ENCODE data around the gene IL17REL.

IL17REL gene

GRCh38 chr22:50012211-50013181 is at the start of gene IL17REL:
IL17REL (minus strand) TSS chr22:50012765; CDS start chr22:50012646, 119 bp downstream.
- DNase-seq (ENCODE audit: low spot score) = no peak

DNA sequence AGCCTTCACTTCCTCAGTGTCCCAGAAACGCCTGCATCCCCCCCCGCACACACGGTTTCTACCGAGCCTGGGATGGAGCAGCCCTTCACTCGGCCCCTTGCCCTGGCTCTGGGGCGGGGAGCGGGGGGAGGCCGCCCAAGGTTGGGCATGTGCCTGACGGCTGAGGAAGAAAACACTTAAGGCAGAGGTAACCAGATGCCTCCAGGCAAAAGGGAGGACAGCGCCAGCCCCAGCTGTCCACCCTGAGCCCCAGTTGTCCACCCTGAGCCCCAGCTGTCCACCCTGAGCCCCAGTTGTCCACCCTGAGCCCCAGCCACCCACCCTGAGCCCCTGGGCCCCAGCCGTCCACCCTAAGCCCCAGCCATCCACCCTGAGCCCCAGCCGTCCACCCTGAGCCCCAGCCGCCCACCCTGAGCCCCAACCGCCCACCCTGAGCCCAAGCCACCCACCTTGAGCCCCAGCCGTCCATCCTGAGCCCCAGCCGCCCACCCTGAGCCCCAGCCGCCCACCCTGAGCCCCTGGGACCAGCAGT is 49.3 kb upstream of the IL17REL start:
- DNase-seq (ENCODE audit: low spot score) = no peak

DNA sequence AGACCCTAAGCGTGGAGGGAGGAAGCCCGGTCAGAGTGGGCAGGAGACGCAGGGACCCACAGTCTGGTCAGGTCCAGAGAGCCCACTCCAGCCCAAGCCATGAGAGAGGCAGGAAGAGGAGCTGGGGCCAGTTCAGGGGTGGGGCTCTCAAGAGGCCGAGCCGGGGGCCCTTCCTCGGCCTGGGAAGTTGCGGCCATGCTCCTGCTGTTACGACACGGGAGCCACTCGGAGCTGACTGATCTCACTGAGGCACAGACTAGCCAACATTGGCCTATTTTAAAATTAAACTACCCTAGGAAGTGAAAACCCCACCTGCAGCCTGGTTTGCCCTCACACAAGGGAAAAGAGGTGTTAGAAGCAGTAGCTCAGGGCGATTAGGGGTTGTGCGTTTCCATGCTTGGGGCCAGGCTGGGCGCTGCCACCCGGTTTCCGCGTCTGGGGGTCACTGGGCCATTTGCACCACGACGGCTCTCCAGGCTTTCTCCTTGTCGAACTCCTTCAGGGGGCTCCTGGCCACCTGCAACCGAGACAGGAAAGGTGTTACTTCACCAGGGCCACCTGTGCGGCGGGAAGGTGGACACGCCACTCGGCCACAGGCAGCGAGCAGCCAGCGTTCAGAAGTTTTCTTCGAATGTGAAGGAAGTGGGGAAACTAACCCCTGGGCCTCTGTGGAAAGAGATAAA is 48.7 kb upstream of the IL17REL start:
- DNase-seq (ENCODE audit: low spot score) = no peak

GRCh38 chr22:50060441-50061140 is 48.0 kb upstream of the IL17REL start:
- no peak for DNase-seq (ENCODE audit: low spot score)

DNA sequence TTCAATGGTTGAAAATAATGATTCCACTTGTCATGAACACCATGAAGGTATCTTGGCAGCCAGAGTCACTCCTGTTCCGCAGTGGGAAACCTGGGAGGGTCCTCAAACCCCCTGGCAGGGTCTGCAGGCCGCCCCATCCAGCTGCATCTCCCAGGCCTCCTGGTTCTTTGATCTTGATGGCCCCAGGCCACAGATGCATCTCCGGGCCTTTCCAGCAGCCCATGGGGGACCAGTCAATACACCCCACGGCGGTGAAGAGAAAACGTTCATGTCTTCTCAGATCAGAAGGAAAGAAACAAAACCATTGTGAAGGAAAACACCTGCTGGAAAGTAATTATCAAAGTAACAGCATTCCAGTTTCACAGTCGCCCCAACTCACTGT is 47.3 kb upstream of the IL17REL start:
- DNase-seq (ENCODE audit: low spot score) = no peak

DNA sequence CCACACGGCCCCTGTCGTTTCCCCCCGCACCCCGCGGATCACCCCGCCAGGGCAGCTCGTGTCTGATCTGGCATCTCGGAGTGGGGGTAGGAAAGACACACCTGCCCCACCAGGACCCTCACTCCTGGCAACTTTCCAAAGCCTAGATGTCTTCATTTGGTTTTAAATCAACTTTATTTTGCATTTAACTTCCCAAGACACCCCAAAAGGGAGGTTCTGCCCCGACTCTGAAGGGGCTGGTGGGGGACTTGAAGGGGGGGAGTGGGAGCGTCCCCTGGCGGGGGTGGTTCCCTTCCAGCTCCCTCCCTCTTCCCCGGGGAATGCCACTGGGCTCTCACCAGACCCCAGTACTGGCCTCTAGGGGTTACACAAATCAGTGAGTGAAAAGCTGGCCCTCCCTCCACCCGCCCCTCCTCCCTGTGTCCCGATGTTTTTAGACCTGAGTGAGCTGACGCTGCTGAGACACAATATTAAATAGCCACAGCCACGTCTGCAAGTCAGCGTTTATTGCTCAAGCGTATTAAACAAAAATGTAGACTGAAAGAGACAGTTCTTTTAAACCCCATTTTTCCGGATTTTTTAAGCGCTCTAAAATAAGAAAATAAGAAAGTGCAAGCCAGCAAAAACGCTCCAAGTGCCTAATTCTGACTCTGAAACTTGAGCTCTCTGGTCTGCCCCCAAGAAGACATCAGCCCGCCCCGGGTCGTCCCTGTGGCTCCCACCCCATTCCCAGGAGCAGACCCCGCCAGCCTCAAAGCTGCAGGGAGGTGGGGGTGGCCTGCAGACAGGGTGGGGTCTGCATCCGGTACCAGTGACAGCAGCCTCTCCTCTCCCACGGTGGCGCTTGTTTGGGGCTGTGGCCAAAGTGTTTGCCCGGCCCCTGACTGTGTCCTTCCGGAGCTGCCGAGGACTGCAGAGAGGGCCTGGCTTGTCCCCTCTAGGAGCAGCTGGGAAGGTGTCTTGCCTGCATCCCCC is 46.6 kb upstream of the IL17REL start:
- DNase-seq (ENCODE audit: low spot score) = no peak

GRCh38 chr22:50058061-50058905 is 45.7 kb upstream of the IL17REL start, which contains the start of gene TTLL8:
TTLL8 (minus strand) TSS chr22:50058298.
- DNase-seq (ENCODE audit: low spot score) = no peak

- DNase-seq (ENCODE audit: low spot score) = no peak
These were observed 44.9 kb upstream of the IL17REL start for GRCh38 chr22:50057278-50058060.

- no peak for DNase-seq (ENCODE audit: low spot score)
These were observed 43.8 kb upstream of the IL17REL start for GRCh38 chr22:50056214-50056972.

DNA sequence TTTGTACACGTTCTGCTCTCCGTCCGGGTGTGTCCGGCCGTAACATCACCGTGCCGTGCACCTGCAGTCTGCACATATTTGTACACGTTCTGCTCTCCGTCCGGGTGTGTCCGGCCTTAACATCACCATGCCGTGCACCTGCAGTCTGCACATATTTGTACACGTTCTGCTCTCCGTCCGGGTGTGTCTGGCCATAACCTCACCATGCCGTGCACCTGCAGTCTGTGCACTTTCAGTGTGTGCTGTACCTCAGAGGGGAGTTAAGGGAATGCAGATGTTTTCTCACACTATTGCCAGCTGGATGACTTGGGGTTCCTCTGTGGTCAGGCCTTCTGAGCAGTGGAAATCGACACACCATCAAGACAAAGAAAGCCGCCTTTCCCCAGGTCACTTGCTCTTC is 41.3 kb upstream of the IL17REL start:
- no peak for DNase-seq (ENCODE audit: low spot score)

- DNase-seq (ENCODE audit: low spot score) = no peak
These were observed 39.4 kb upstream of the IL17REL start for GRCh38 chr22:50051930-50052329.

- no peak for DNase-seq (ENCODE audit: low spot score)
These were observed 37.0 kb upstream of the IL17REL start for GRCh38 chr22:50049299-50050195.

GRCh38 chr22:50048836-50049235 is 36.3 kb upstream of the IL17REL start:
- DNase-seq (ENCODE audit: low spot score) = no peak

DNA sequence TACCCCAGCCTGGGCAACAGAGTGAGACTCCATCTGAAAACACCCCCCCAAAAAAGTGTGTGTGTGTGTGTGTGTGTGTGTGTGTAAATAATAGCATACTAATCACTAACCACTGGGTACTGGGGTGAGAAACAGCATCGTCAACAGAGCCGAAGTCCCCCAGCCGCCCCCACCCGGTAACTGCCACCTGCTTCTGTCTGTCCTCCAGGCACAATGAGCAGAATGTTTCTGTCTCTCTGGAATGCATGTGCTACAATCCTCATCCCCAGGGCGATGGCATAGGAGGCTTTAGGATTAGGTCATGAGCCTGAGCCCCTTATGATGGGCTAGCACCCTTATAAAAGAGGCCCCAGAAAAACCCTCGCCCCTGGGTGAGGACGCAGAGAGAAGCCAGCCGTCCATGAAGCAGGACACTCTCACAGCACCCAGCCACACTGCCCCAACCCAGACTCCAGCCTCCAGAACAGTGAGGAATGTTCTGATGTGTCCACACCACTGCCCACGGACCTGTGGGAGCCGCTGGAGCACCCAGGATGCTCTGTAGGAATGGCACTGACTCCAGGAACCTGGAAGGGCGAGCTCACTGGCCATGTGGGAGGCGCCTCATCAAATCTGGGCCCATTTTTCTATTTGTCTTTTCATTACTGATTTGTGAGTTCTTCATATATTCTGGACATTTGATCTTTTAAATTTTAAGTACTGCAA is 35.6 kb upstream of the IL17REL start:
- DNase-seq (ENCODE audit: low spot score) = no peak

GRCh38 chr22:50047346-50047745 is 34.8 kb upstream of the IL17REL start:
- no peak for DNase-seq (ENCODE audit: low spot score)

- DNase-seq (ENCODE audit: low spot score) = no peak
These were observed 34.1 kb upstream of the IL17REL start for GRCh38 chr22:50046481-50047245.

Data from CD4-positive, alpha-beta T cell treated with Interleukin-2 at 100 ng/mL for 4 hours (primary cell).